Thyroid gland (tissue), 4 donors: Measurements from ENCODE around the gene KMT2B.

Source experiments
- CTCF ChIP-seq, 6 experiments: fragments of 200-600 bp in 3 of 6; fragments of 450-650 bp in 3 of 6; sonication (generic) in 3 of 6; IDR thresholded peaks; one replicate each; pipeline ENCODE4 v1.5.1; 2016 to 2019; ENCODE audit warnings: antibody characterized with exemption in 6 of 6, mild to moderate bottlenecking in 2 of 6, inconsistent platforms in 1 of 6, moderate library complexity in 1 of 6
- POLR2A ChIP-seq, 2 donors: fragments of 450-650 bp; IDR thresholded peaks; one replicate each; pipeline ENCODE4 v1.6.1; 2017; ENCODE audit warnings: antibody characterized with exemption in 2 of 2, mild to moderate bottlenecking in 2 of 2, moderate library complexity in 1 of 2

GRCh38 chr19:35760711-35761349 is 43.0 kb downstream of the KMT2B start:
- no peak for TF ChIP-seq CTCF (IDR thresholded peaks at IDR 0.05)
- TF ChIP-seq POLR2A (IDR thresholded peaks at IDR 0.05) = no peak
